ENCODE data around the gene MYH1. TPM values are rescaled to one million over a fixed set of nuclear protein-coding genes. Genes with fewer than 3 reads are reported as not detected.

MYH1 gene
- total and polyA plus RNA-seq, 8 donors, result 0.05 to 0.20 TPM; not detected in 6

- ATAC-seq (no peak), DNase-seq (no peak)
- no peaks in the 10 kb centered on the region for H3K36me3 ChIP-seq
- H3K27me3 ChIP-seq, result no peaks in the 10 kb centered on the region
- no peak within 1 kb of the TSS for H3K4me3 ChIP-seq
- TF ChIP-seq CTCF (IDR thresholded peaks at IDR 0.05), result no peak
- no peaks in the 10 kb centered on the region for H3K9me3 ChIP-seq
- H3K4me1 ChIP-seq, result no peaks in the 10 kb centered on the region
- intact Hi-C loops (cut with DNase I), result no loop called here
- no peak within 1 kb of the TSS for H3K27ac ChIP-seq
Observed at GRCh38 chr17:10469459-10469858, 48.9 kb downstream of the MYH1 start, which contains the start of gene MYH4. MYH4 (minus strand) TSS chr17:10469559; CDS start chr17:10466745, 2,814 bp downstream.

- no peak for TF ChIP-seq CTCF (IDR thresholded peaks at IDR 0.05)
- no peaks in the 10 kb centered on the region for H3K36me3 ChIP-seq
- no peak for ATAC-seq
- intact Hi-C loops (cut with DNase I), result no loop called here
- H3K4me1 ChIP-seq, result no peaks in the 10 kb centered on the region
- no peak overlapping the region for H3K4me3 ChIP-seq
- no peaks in the 10 kb centered on the region for H3K27me3 ChIP-seq
- H3K27ac ChIP-seq, result no peak overlapping the region
- H3K9me3 ChIP-seq, result no peaks in the 10 kb centered on the region
- DNase-seq, result no peak
Observed at GRCh38 chr17:10463402-10463801, 54.9 kb downstream of the MYH1 start.

- TF ChIP-seq CTCF (IDR thresholded peaks at IDR 0.05), result no peak
- no peak for DNase-seq
Observed at GRCh38 chr17:10460062-10460461, 58.3 kb downstream of the MYH1 start.

GRCh38 chr17:10458701-10459100, 59.6 kb downstream of the MYH1 start:
- Histone ChIP-seq H3K27ac (no peak overlapping the region), H3K27me3 (no peaks in the 10 kb centered on the region), H3K4me1 (no peaks in the 10 kb centered on the region), H3K9me3 (no peaks in the 10 kb centered on the region), H3K36me3 (no peaks in the 10 kb centered on the region), H3K4me3 (no peak overlapping the region)
- TF ChIP-seq CTCF (IDR thresholded peaks at IDR 0.05), result no peak
- ATAC-seq (no peak), DNase-seq (no peak)
- intact Hi-C loops (cut with DNase I), result no loop called here

More at GRCh38 chr17:10460062-10460461, 58.3 kb downstream of the MYH1 start:
- H3K27me3 ChIP-seq, result no peaks in the 10 kb centered on the region
- no peaks in the 10 kb centered on the region for H3K36me3 ChIP-seq
- no peaks in the 10 kb centered on the region for H3K9me3 ChIP-seq
- H3K27ac ChIP-seq, result no peak overlapping the region
- H3K4me3 ChIP-seq, result no peak overlapping the region
- intact Hi-C loops (cut with DNase I), result no loop called here
- ATAC-seq, result no peak
- no peaks in the 10 kb centered on the region for H3K4me1 ChIP-seq

- Histone ChIP-seq H3K36me3 (no peaks in the 10 kb centered on the region), H3K27ac (no peak overlapping the region), H3K27me3 (no peaks in the 10 kb centered on the region), H3K9me3 (no peaks in the 10 kb centered on the region), H3K4me3 (no peak overlapping the region), H3K4me1 (no peaks in the 10 kb centered on the region)
- intact Hi-C loops (cut with DNase I), result no loop called here
- no peak for TF ChIP-seq CTCF (IDR thresholded peaks at IDR 0.05)
- ATAC-seq (no peak), DNase-seq (no peak)
Observed at GRCh38 chr17:10457952-10458351, 60.4 kb downstream of the MYH1 start.

All from left lung (tissue), 10 donors.